ENCODE measurements around the gene KIF12. TPM values are rescaled to one million over a fixed set of nuclear protein-coding genes. Genes with fewer than 3 reads are reported as not detected.

The KIF12 gene
- total and polyA plus RNA-seq, 2 of the 8 experiments (the other 6 are each of a cell fraction or from before 2014, with no cell fraction given), result 2.9 to 3.9 TPM

GRCh38 chr9:114096866-114097612, 2.1 kb downstream of the KIF12 start:
- Histone ChIP-seq H3K4me3 (ENCODE audit: extremely low read depth in 1 of 4, insufficient read depth in 2 of 4, low read depth in 3 of 4, low read length in 4 of 4) (no peak overlapping the region; a peak in 1 of 8 replicates), H4K91ac (replicated peaks; ENCODE audit: insufficient read length, low read length) (no peak overlapping the region), H3K56ac (replicated peaks; ENCODE audit: insufficient read length, low read depth, low read length) (no peak overlapping the region), H2BK20ac (ENCODE audit: low read length) (no peak overlapping the region), H2AK5ac (ENCODE audit: low read depth, low read length) (no peak overlapping the region), H3K79me1 (ENCODE audit: low read depth, low read length) (no peaks in the 10 kb centered on the region), H3K23ac (ENCODE audit: insufficient read length) (no peak overlapping the region), H4K20me1 (replicated peaks in 1 of 2; ENCODE audit: control insufficient read depth in 1 of 2, insufficient read depth in 2 of 2, low read length in 2 of 2) (no peaks in the 10 kb centered on the region), H3K27ac (ENCODE audit: low read depth, low read length) (no peak overlapping the region), H3K9me3 (ENCODE audit: insufficient read depth in 2 of 2, low read depth in 1 of 2, low read length in 1 of 2) (no peaks in the 10 kb centered on the region), H2BK5ac (ENCODE audit: low read depth, low read length) (no peak overlapping the region), H3K14ac (ENCODE audit: insufficient read length) (no peak overlapping the region), H2BK120ac (replicated peaks; ENCODE audit: low read depth, low read length) (no peak overlapping the region), H3K27me3 (replicated peaks in 1 of 4; ENCODE audit: control insufficient read depth in 3 of 4, extremely low read depth in 1 of 4, insufficient read depth in 3 of 4, low read length in 3 of 4) (peaks cover 2 to 27% (median 19%) of the 10 kb centered on the region in 4 experiments), H3K9ac (replicated peaks in 1 of 4; ENCODE audit: extremely low read depth in 1 of 4, low read depth in 3 of 4, low read length in 3 of 4) (no peak overlapping the region), H3K23me2 (ENCODE audit: low read depth, low read length) (peaks cover 5% of the 10 kb centered on the region; the same call in 1 of the 2 replicates), H4K8ac (ENCODE audit: extremely low read depth, insufficient read depth, low read length) (no peak overlapping the region), H3K4me2 (ENCODE audit: insufficient read depth in 1 of 2, low read depth in 2 of 2, low read length in 2 of 2) (peak overlapping the region; percentile 74 to 75; a peak in 2 of 4 replicates), H2BK12ac (ENCODE audit: low read depth, low read length) (no peak overlapping the region), H2BK15ac (ENCODE audit: low read length) (no peak overlapping the region), H3K4me1 (replicated peaks in 1 of 4; ENCODE audit: control insufficient read depth in 3 of 4, insufficient read depth in 4 of 4, low read length in 3 of 4) (peaks cover 0 to 16% (median 10%) of the 10 kb centered on the region in 4 experiments; a peak in 6 of 7 replicates), H3K36me3 (ENCODE audit: control insufficient read depth in 2 of 4, insufficient read depth in 4 of 4, low read length in 3 of 4) (no peaks in the 10 kb centered on the region), H4K5ac (ENCODE audit: insufficient read length, low read depth, low read length) (no peak overlapping the region), H2AFZ (ENCODE audit: low read length) (no peak overlapping the region), H3K4ac (replicated peaks; ENCODE audit: insufficient read length, low read depth, low read length) (no peak overlapping the region), H3K18ac (ENCODE audit: extremely low read depth, low read length) (no peak overlapping the region), H3K79me2 (ENCODE audit: control insufficient read depth in 1 of 2, insufficient read depth in 2 of 2, low read length in 2 of 2) (no peaks in the 10 kb centered on the region)
- DNase-seq (ENCODE audit: low read depth in 1 of 2, low spot score in 2 of 2) (no peak), FAIRE-seq (no peak)
- ChIA-PET POLR2A (ENCODE audit: partially characterized antibody) (no interaction called here), CTCF (ENCODE audit: partially characterized antibody) (interaction anchor here (0.6 to 5.9 kb wide), 12 partner anchors 8 to 257 kb away, joined by 3 to 144 read pairs (median 4); partner anchors contain the start of gene AMBP)
- 75% methylated on average over 12 of the region's 14 CpGs; no CpG with 5 or more reads in 1 of the 2 experiments for WGBS, 2 experiments (ENCODE audit: extremely low coverage in 1 of 2, insufficient coverage in 1 of 2, insufficient read length in 1 of 2, insufficient replicate concordance in 2 of 2, low coverage in 1 of 2, low lambda C conversion rate in 2 of 2, missing lambda C conversion rate in 1 of 2)
- TF ChIP-seq SP2 (IDR thresholded peaks at IDR 0.05; ENCODE audit: low read length) (no peak), PHF8 (conservative IDR thresholded peaks at IDR 0.05; ENCODE audit: low read depth, low read length) (no peak), HDAC2 (IDR thresholded peaks at IDR 0.05; ENCODE audit: borderline replicate concordance in 1 of 2, low read depth in 2 of 2, low read length in 2 of 2) (no peak), SP4 (IDR thresholded peaks at IDR 0.05; ENCODE audit: low read length) (no peak), JUN (IDR thresholded peaks at IDR 0.05; ENCODE audit: low read depth, low read length) (no peak), FOSL1 (IDR thresholded peaks at IDR 0.05; ENCODE audit: insufficient read depth, low read depth, low read length) (no peak), SP1 (IDR thresholded peaks at IDR 0.05; ENCODE audit: low read depth, low read length) (no peak), RNF2 (IDR thresholded peaks at IDR 0.05; ENCODE audit: borderline replicate concordance, low read depth, low read length, missing control alignments, poor library complexity, severe bottlenecking) (no peak), SRF (IDR thresholded peaks at IDR 0.05; ENCODE audit: low read depth, low read length) (no peak), MAFK (IDR thresholded peaks at IDR 0.05; ENCODE audit: low read depth, low read length) (no peak), POLR2AphosphoS5 (IDR thresholded peaks at IDR 0.05; ENCODE audit: low read depth, low read length) (no peak), KDM1A (IDR thresholded peaks at IDR 0.05; ENCODE audit: borderline replicate concordance, low read length) (no peak), CEBPB (IDR thresholded peaks at IDR 0.05; ENCODE audit: low read depth, low read length) (no peak)

All from H1 (cell line).